Iris pigment epithelial cell (primary cell): ENCODE measurements around the gene GRIA2.

ENCODE experiments used
- DNase-seq: peaks from one replicate; pipeline ENCODE4 v3.0.0-alpha.2; 2011; ENCODE audit warnings: low read depth

The GRIA2 gene

DNA sequence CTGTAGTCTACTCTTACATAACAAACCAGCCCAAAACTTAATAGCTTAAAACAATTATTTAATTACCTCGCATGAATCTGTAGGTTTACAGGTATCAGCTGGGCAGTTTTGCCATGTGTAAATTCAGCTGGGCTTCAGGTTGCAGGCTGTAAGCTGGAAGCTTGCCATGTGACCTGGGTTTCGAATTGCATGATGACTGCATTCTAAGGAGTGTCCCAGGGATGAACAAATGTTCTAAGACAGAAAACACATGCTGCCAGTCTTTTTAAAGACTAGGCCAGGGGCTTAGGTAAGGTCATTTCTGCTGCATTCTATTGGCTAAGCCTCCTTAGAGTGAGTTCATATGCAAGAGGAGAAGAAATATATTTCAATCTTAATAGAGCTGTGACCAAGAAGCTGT lies 44.8 kb downstream of the GRIA2 start:
- DNase-seq: peak; percentile 52

DNA sequence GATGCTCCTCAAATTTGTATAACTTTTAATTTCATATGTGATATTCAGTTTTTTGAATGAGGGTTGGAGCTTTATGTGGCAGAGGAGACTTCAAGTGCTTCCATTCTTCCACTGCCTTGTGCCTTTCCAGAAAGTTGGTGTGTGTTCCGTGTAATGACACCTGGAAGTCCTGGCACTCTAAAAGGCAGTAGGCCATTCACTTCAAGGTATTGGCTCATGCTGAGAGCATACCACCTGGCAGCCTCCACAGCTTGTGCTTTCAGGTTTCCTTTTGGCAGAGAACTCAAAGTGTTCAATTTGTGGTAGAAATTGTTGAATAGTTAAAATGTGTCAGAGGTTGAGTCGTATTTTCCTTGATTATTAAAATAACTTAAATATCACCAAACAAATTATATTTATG lies 49.6 kb downstream of the GRIA2 start:
- no peak for DNase-seq

DNA sequence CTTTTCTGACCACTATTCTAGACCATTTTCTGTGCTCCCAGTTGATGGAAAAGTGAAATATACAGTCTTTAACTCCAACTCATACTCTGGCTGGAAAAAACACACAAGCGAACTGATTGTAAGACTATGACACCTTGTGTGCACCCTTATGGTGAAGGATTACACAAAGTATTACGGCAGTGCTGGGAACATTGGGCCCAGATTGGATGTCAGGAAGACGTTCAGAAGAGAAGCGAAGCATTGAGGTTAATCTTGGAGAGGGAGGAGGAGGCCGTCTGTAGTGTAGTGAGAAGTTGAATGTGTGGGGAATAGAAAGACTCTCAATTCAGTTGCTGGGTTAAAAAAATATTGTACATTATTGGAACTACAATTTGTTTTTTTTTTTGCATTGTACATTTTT lies 50.0 kb downstream of the GRIA2 start:
- no peak for DNase-seq

DNA sequence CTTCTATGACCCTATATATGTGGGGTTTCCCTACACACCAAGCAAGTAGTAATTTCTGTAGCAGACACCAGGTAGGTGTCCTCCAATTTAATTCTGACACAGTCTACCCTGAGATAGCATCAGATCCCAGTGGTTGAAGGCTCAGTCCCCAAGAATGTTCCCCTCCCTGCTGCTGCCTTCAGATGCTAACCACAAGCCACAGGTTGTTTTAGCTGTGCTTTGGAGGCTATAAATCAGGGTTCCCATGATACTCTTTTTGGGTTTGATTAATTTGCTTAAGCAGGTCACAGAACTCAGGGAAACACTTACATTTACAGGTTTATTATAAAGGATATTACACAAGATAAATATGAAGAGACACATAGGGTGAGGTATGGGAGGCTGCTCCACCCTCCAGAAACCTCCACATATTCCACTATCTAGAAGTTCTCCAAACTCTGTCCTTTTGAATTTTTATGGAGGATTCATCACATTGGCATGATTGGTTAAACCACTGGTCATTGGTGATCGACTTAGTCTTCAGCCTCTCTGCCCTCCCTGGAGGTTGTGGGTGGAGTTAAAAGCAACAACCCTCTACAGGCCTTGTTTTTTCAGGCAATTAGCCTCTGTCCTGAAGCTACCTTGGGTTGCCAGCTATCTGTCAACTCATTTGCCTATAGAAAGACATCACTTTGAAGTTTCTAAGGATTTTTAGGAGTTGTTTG lies 50.8 kb downstream of the GRIA2 start:
- peak; percentile 9 for DNase-seq

DNA sequence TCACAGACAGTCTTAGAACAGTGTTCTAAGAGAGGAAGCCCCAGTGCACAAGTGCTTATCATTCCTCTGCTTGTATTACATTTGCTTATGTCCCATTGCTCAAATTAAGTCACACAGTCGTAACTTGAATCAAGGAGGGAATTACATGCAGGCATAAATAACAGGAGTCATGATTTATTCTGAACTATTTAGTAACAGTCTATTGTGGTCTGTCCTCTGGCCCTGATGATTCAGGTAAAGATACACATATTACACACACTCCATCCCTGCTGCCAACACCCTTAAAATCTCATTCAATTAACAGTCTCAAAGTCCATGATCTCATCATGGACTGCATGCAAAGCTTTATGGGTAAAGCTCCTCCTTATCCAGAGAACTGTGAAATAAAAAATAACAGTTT lies 60.1 kb downstream of the GRIA2 start:
- no peak for DNase-seq

DNA sequence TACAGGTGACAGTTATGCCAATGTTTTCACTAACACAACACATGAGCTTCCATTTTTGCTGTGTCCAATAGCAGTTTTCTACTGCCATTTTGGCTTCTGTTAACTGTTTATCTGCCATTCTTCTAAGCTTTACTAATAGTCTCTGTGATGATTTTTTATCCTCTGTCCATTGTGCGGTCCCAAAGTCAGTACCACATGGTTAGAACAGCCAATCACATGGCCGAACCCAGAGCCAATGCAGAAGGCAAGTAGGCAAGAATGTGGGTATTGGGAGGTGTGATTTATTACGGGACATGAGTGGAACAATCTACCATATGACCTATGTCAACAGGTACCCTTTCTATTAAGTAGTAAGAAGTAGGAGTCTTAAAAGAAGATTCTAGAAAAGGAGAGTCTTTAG lies 61.5 kb downstream of the GRIA2 start:
- no peak for DNase-seq

DNA sequence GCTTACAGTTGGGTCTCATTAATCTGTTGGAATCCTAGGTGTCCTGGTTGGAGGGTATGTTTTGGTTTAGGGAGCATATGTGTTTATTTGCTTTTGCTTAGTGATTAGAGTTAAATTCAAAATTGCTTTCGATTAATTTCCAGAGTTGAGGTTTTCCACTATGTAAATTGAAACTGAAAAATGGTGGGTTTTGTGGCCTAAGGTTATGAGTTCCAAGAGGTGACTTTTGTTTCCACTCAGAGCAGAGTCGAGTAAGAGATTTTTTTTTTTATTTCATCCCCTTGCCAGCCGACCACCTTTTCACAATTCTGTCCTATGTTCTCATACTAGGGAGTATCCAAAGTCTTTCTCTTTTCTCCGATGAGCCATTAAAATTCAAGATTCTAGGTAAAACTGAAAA lies 66.9 kb downstream of the GRIA2 start:
- DNase-seq: no peak

DNA sequence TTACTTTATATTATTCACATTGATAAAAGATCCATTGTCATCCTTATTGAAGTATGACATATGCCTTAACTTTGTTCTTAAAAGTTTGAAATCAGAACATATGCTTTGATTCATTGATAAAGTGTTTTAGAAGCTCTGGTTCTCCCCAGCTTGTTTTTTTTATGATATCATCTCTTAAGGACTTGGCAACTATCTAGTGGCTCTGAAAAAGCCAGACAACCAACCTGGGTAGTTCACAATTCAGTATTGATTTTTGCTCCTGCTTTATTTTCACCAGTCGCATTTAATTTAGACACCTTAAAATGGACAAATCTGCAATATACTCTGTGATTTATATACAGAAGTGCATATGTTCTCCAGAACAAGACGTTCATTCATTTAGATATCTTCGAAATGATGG lies 70.1 kb downstream of the GRIA2 start:
- DNase-seq: no peak

DNA sequence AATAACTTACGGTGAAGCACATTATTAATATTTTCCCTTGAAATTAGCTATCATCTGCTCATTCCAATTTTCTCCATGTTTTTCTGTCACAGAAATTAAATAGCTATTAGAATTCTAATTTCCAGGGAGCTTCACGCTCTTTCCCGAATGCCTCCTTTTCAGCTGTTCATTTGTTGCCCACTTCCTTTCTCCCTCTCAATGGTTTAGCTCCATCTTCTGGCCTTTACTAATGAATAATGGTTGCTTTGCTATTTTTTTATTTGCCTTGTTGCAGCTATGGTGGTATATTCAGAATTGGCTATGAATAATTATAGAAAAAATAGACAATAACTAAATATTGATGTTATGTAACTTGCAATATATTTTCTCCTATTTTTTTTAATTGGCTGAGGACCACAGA lies 70.5 kb downstream of the GRIA2 start:
- no peak for DNase-seq

DNA sequence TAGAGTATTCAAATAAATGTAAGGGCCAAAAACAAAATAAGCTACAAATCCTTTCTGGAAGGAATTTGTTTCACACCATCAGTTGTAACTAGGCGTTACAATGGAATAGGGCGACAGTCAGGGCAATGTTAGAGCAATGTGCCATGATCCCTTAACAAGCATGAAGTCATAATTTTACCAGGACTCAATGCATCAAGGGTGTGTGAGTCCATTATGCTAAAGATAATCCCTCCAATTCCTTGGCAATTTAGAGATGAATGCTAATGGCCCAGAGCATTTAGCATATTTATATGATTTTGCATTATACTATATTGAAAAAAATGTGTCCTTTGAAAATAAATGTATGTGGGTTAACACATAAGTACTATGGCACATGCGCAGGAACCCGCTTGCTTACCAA lies 73.1 kb downstream of the GRIA2 start:
- no peak for DNase-seq

DNA sequence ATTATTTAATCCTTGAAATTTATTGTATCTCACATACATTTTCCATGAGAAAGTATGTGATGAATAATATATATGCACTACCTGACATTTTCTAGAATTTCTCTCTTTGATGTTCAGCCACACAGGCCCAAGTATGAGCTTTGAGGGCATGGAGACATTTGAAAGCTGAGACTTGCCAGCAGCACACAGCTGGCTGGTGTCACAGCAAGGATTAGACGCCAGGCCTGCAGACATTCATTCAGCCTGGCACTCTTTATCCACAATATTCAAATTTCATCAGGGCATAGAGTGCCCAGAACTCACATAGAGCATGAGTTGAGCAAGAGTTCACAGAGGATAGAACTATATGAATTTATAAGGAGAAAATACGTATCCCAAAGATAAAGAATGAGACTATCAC lies 74.0 kb downstream of the GRIA2 start:
- no peak for DNase-seq

DNA sequence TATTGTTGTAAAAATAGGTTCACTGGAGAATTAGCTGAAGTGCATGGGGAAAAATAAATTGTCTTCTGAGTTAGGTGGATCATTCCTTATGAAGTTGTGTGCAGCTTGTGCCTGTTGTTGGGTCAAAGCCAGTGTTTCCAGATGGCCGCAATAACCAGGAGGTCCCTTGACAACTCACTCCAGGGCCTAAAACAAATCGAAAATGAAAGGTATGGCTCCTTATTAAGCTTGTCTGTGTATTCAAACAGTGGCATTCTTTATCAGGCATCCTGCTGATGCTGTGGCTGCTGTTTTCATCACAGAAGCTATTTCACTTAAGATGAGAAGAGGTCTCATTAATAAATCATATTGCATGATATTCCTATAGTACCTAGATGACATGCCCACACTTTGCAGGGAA lies 80.2 kb downstream of the GRIA2 start:
- DNase-seq: no peak

DNA sequence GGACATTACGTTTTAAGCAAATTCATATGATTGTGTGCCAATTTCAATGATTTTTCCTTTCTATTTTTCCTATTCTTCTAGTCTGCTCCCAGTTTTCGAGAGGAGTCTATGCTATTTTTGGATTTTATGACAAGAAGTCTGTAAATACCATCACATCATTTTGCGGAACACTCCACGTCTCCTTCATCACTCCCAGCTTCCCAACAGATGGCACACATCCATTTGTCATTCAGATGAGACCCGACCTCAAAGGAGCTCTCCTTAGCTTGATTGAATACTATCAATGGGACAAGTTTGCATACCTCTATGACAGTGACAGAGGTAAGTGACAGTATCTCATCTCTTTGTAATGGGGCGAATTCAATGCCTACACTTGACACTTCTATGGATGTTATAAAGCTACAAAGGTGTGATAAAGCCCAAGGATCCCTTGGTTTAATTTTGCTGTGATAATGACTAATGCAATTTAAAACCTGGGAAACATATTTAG lies 83.0 kb downstream of the GRIA2 start:
- DNase-seq: no peak

DNA sequence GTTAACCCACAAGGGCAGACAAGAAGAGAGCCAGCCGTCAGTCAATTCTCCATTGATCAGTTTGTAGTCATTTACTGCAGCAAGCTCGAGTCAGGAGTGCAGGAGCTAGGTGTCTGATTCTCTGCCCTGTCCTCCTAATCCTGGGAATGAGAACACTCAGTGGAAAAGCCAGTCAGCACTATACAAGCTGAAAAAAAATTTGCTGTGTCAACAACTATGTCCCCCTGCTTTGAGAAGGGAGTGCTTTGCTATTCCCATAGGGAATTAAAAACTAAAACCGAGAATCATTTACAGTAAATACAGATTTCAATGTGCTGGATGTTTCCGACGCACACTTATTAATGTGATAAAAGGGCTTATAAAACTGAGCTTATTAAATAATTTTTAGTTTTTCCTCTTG lies 84.2 kb downstream of the GRIA2 start:
- DNase-seq: no peak

DNA sequence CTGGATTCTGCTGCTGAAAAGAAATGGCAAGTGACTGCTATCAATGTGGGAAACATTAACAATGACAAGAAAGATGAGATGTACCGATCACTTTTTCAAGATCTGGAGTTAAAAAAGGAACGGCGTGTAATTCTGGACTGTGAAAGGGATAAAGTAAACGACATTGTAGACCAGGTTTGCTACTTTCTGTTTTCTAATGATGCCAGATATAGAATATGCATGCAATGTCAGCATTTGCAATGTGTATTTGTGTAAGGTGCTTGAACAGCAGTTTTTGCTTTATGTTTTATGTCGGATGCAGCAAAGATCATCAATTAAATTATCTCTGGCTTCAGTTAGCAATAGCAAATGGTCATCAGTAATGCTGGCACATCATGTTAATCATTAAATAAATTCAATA lies 92.2 kb downstream of the GRIA2 start:
- DNase-seq: no peak

DNA sequence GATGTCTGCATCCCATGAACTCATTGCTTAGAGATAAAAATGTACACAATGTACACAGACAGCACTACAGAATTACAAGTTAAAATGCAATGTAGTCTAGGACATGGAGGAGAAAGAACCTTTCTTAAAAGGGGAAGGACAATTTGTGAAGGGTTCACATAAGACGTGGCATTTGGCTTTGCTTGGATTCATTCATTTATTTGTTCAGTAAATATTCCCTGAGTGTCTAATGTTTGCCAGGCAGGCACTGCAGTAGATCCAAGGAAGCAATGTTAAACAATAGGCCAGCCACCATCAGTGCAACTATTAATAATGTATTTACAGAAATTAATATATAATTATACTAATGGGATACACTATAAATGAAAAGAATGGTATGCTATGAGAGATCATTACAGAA lies 94.4 kb downstream of the GRIA2 start:
- DNase-seq: no peak

DNA sequence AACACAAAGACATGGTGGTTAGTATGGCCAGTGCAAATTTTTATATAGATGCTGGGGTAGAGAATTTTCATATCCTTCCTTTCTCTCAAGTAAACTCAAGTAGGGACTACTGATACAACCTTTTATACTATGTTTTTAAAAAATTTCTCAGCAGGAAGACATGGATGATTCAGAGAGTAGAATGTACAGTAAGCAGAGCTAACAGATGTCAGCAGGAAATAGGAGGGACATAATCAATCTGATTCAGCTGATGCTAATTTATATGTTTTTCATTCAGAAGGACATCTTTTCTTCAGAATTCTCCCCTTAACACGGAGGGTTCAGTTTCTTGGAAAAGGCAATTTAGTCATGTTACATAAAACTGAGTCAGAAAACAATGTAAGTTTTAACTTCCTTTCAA lies 95.4 kb downstream of the GRIA2 start:
- DNase-seq: no peak

DNA sequence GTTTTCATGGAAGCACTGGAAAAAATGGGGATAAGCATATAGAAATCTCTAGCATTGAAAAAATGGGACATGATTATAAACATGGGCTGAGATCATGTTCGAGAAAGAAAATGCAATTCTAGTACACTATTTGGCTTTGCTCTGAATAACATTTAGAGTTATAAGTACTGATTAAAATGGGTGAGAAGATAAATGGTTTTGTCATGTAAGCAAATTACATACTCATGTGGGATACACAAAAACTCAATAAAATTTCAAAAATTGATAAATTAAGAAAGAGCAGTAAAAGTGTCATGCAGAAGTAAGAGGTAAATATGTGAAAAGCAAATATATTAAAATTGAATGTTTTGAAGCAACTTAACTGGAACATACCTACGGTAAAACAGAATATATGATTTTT lies 99.6 kb downstream of the GRIA2 start:
- DNase-seq: no peak

DNA sequence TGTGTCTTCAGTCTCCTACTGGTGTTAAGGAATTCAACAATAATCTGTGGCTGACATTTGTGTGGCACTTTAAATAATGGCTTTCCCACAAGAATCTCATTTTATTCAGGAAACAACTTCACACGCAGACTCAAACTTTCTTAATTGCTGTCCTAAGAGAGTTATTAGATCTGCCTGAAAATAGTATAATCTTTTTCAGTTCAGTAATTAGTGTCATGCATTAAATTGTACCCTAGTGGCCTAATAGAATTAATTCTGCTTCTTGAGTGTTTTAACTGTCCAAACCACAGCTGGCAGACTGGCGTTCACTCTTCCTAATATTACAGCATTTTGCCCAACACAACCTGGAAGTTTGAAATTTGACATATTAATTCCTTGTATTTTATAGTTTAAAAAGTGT lies 107.1 kb downstream of the GRIA2 start:
- DNase-seq: no peak

DNA sequence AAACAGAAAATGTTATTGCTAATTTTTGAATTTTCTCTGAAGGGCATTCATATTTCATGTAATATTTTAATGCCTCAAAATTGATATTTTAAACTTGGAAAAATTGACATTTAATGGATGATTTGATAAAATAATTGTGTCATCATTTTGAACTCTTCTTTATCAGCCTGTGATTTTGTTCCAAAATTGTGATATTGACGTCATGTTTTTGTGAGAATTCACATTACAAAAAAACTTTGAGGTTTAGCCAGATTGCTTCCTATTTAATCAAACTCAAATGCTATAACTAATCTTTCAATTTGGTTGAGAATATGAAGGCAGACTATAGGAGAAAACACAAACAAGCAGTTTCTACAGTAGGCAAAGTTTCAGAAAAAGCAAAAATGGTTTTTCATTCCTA lies 137.4 kb downstream of the GRIA2 start:
- DNase-seq: no peak

DNA sequence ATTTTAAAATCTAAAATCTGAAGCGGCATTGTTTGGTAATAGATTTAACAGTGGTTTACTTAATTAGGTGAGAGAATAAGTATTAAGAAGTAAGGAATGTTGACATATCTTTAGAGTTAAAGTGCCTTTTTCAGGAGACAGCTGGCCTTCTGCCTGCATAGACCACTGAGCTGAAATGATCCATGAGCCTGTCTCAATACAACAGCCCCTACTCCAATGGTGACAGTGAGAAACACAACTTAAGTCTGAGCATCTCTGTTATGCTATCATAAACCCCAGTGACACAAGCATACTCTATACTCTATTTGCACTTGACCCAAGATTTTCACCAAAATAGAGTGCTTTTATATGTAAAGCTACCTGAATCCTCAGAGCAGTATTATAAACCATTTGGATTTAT lies 137.9 kb downstream of the GRIA2 start:
- no peak for DNase-seq

DNA sequence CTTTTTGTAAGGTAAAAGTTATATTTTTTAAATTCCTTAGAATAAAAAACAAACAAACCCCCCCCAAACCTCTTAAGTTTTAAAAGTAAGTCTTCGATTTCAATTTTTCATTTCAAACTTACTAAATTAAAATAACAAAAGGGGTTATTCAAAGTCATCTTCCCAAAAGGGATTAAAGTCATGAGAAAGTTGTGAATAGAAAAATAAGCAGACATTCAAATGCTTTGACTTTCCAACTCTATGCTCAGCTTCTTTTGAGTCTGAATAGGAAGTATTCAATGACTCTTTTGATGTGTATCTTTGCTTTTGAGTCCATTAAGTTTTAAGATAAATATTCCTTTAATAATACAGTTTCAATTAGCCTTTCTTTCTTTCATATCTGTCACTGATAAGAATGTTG lies 138.3 kb downstream of the GRIA2 start:
- no peak for DNase-seq

DNA sequence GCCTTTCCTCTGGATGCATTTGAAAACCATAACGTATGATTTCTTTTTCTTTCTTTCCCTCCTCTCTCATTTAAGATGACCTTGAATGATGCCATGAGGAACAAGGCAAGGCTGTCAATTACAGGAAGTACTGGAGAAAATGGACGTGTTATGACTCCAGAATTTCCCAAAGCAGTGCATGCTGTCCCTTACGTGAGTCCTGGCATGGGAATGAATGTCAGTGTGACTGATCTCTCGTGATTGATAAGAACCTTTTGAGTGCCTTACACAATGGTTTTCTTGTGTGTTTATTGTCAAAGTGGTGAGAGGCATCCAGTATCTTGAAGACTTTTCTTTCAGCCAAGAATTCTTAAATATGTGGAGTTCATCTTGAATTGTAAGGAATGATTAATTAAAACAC lies 142.8 kb downstream of the GRIA2 start:
- no peak for DNase-seq

DNA sequence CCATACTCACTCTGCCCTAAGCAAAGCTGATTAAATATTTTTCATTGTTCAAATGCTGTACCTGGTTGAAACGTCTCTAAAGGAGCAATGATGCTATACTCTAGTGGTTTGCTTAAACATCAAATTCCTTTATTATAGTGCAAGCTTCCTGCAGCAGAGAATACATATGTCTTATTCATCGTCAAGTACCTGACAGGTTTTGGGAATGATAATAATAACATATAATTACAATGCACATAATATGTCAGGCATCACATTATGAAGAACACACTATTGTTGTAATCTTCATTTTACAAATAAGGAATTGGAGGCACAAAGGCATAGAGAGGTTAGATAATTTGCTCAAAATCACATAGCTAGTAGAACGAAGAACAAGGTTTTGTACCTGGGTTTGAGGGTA lies 151.6 kb downstream of the GRIA2 start:
- no peak for DNase-seq

DNA sequence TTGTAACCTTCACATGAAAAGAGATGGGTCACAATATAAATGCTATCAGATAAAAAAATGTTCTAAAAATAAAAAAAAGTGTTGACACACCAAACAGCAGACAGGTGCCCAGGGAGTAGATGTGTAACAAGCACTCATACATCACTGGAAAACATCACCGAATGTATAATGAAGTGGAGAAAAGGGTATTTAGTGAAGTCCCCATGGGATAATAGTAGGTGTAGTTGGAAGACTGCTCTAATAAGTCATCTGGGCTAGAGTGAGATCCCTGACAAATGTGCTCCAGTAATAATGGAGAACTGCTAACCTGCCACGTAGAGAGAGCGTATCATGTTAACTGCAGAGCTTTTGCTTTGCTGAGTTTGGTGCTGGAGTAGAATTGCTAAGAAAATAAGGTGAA lies 152.0 kb downstream of the GRIA2 start:
- DNase-seq: no peak
